H1 (cell line): Measurements from ENCODE around the gene MUC5B. TPM values are rescaled to one million over a fixed set of nuclear protein-coding genes. Genes with fewer than 3 reads are reported as not detected.

Experiments used
- CTCF ChIA-PET: fragments of 300-600 bp; sonication (Branson Sonifier 250); formaldehyde crosslinking; loops from one replicate; lab custom pipeline; 2021; ENCODE audit not compliant: partially characterized antibody; lab: Charles Lee
- POLR2A ChIA-PET: fragments of 300-600 bp; sonication (Branson Sonifier 250); formaldehyde crosslinking; loops from one replicate; lab custom pipeline; 2021; ENCODE audit warnings: inconsistent platforms; ENCODE audit not compliant: partially characterized antibody; lab: Charles Lee
- DNase-seq, 2 experiments: peaks; one replicate each; pipeline versions ENCODE4 v3.0.0 to v3.0.0-alpha.2; 2010 to 2022; ENCODE audit warnings: low spot score in 2 of 2, low read depth in 1 of 2, mixed read lengths in 1 of 2
- FAIRE-seq: peaks from 2 replicates; lab custom pipeline; 2011; peaks lifted over from hg19 to GRCh38; lab: Jason Lieb, UNC
- H2AFZ ChIP-seq: 2 replicates; pipeline ENCODE4 v1.8.1; 2012; ENCODE audit warnings: low read length, inconsistent platforms
- H2AK5ac ChIP-seq: 2 replicates; pipeline ENCODE4 v1.6.1; 2013; ENCODE audit warnings: low read depth, low read length
- H2BK120ac ChIP-seq: replicated peaks from 2 replicates; pipeline ENCODE3; 2013; ENCODE audit warnings: low read depth, low read length, inconsistent platforms
- H2BK12ac ChIP-seq: 2 replicates; pipeline ENCODE4 v1.6.1; 2013; ENCODE audit warnings: low read depth, low read length
- H2BK15ac ChIP-seq: 2 replicates; pipeline ENCODE4 v1.6.1; 2013; ENCODE audit warnings: low read length
- H2BK20ac ChIP-seq: 2 replicates; pipeline ENCODE4 v1.6.1; 2013; ENCODE audit warnings: low read length
- H2BK5ac ChIP-seq: 2 replicates; pipeline ENCODE4 v1.6.1; 2013; ENCODE audit warnings: low read depth, low read length
- H3K14ac ChIP-seq: 2 replicates; pipeline ENCODE4 v1.6.1; 2013; ENCODE audit warnings: inconsistent platforms; ENCODE audit not compliant: insufficient read length
- H3K18ac ChIP-seq: 2 replicates; pipeline ENCODE4 v1.6.1; 2013; ENCODE audit warnings: low read length; ENCODE audit errors: extremely low read depth
- H3K23ac ChIP-seq: 2 replicates; pipeline ENCODE4 v1.6.1; 2013; ENCODE audit warnings: inconsistent platforms; ENCODE audit not compliant: insufficient read length
- H3K23me2 ChIP-seq: 2 replicates; pipeline ENCODE4 v1.6.1; 2013; ENCODE audit warnings: low read depth, low read length
- H3K27ac ChIP-seq: 2 replicates; pipeline ENCODE4 v1.6.1; 2011; ENCODE audit warnings: low read depth, low read length, inconsistent platforms
- H3K27me3 ChIP-seq, 4 experiments: replicated peaks in 1 of 4; 1 replicate in 1 of 4; 2 replicates in 3 of 4; pipeline versions ENCODE4 v1.6.1 to v1.8.1; 2011 to 2013; ENCODE audit warnings: low read length in 3 of 4, mild to moderate bottlenecking in 3 of 4, inconsistent platforms in 2 of 4, mixed read lengths in 2 of 4, moderate library complexity in 1 of 4; ENCODE audit not compliant: control insufficient read depth in 3 of 4, insufficient read depth in 3 of 4; ENCODE audit errors: extremely low read depth in 1 of 4
- H3K36me3 ChIP-seq, 4 experiments: 2 replicates each; pipeline versions ENCODE4 v1.6.1 to v1.8.1; 2011 to 2013; ENCODE audit warnings: mild to moderate bottlenecking in 4 of 4, low read length in 3 of 4, moderate library complexity in 2 of 4, control low read depth in 1 of 4, inconsistent platforms in 1 of 4; ENCODE audit not compliant: insufficient read depth in 4 of 4, control insufficient read depth in 2 of 4
- H3K4ac ChIP-seq: replicated peaks from 2 replicates; pipeline ENCODE3; 2013; ENCODE audit warnings: low read length, low read depth, mixed read lengths, inconsistent platforms; ENCODE audit not compliant: insufficient read length
- H3K4me1 ChIP-seq, 4 experiments: replicated peaks in 1 of 4; 1 replicate in 1 of 4; 2 replicates in 3 of 4; pipeline versions ENCODE4 v1.6.1 to v1.8.1; 2011 to 2013; ENCODE audit warnings: low read length in 3 of 4, inconsistent platforms in 2 of 4, mixed read lengths in 1 of 4; ENCODE audit not compliant: insufficient read depth in 4 of 4, control insufficient read depth in 3 of 4
- H3K4me2 ChIP-seq, 2 experiments: 2 replicates each; pipeline versions ENCODE4 v1.6.1 to v1.8.1; 2011 to 2013; ENCODE audit warnings: low read depth in 2 of 2, low read length in 2 of 2, control low read depth in 1 of 2, inconsistent platforms in 1 of 2, mild to moderate bottlenecking in 1 of 2; ENCODE audit not compliant: insufficient read depth in 1 of 2
- H3K4me3 ChIP-seq, 4 experiments: fragments of 200-600, 300-600 bp in 1 of 4; sonication (generic), shearing (Covaris generic), sonication (Bioruptor Twin) in 1 of 4; 2 replicates each; pipeline versions ENCODE4 v1.5.1 to v1.8.1; 2011 to 2016; ENCODE audit warnings: low read length in 4 of 4, low read depth in 3 of 4, control low read depth in 2 of 4, inconsistent platforms in 2 of 4, mild to moderate bottlenecking in 2 of 4, mixed read lengths in 1 of 4, moderate library complexity in 1 of 4; ENCODE audit not compliant: insufficient read depth in 2 of 4; ENCODE audit errors: extremely low read depth in 1 of 4
- H3K56ac ChIP-seq: replicated peaks from 2 replicates; pipeline ENCODE3; 2013; ENCODE audit warnings: low read depth, mild to moderate bottlenecking, mixed read lengths, low read length, inconsistent platforms; ENCODE audit not compliant: insufficient read length
- H3K79me1 ChIP-seq: 2 replicates; pipeline ENCODE4 v1.6.1; 2013; ENCODE audit warnings: low read depth, low read length, control low read depth
- H3K79me2 ChIP-seq, 2 experiments: 2 replicates each; pipeline versions ENCODE4 v1.6.1 to v1.8.1; 2012 to 2013; ENCODE audit warnings: low read length in 2 of 2, mild to moderate bottlenecking in 2 of 2, inconsistent platforms in 1 of 2; ENCODE audit not compliant: insufficient read depth in 2 of 2, control insufficient read depth in 1 of 2
- H3K9ac ChIP-seq, 4 experiments: replicated peaks in 1 of 4; 1 replicate in 1 of 4; 2 replicates in 3 of 4; pipeline versions ENCODE4 v1.6.1 to v1.8.1; 2011 to 2013; ENCODE audit warnings: low read depth in 3 of 4, low read length in 3 of 4, control low read depth in 2 of 4, mild to moderate bottlenecking in 2 of 4, moderate library complexity in 2 of 4, inconsistent platforms in 1 of 4; ENCODE audit errors: extremely low read depth in 1 of 4
- H3K9me3 ChIP-seq, 2 experiments: 2 replicates each; pipeline versions ENCODE4 v1.6.1 to v1.8.1; 2012 to 2013; ENCODE audit warnings: mild to moderate bottlenecking in 2 of 2, moderate library complexity in 2 of 2, control low read depth in 1 of 2, inconsistent platforms in 1 of 2, low read depth in 1 of 2, low read length in 1 of 2, mixed read lengths in 1 of 2; ENCODE audit not compliant: insufficient read depth in 2 of 2
- H4K20me1 ChIP-seq, 2 experiments: replicated peaks in 1 of 2; 2 replicates each; pipeline versions ENCODE3 to v1.8.1; 2011 to 2013; ENCODE audit warnings: inconsistent platforms in 2 of 2, low read length in 2 of 2, mild to moderate bottlenecking in 1 of 2; ENCODE audit not compliant: insufficient read depth in 2 of 2, control insufficient read depth in 1 of 2
- H4K5ac ChIP-seq: 2 replicates; pipeline ENCODE4 v1.6.1; 2013; ENCODE audit warnings: low read length, low read depth, mixed read lengths, inconsistent platforms; ENCODE audit not compliant: insufficient read length
- H4K8ac ChIP-seq: 2 replicates; pipeline ENCODE4 v1.8.0; 2013; ENCODE audit warnings: mild to moderate bottlenecking, moderate library complexity, low read length, inconsistent platforms; ENCODE audit not compliant: insufficient read depth; ENCODE audit errors: extremely low read depth
- H4K91ac ChIP-seq: replicated peaks from 2 replicates; pipeline ENCODE3; 2013; ENCODE audit warnings: low read length, mixed read lengths, inconsistent platforms; ENCODE audit not compliant: insufficient read length
- BACH1 ChIP-seq: IDR thresholded peaks from 2 replicates; pipeline ENCODE4 v1.6.1; 2012; ENCODE audit warnings: low read length, improper control_type of control experiment
- CBX8 ChIP-seq: fragments of 300-800, 300-1000 bp; sonication (generic); IDR thresholded peaks from 2 replicates; pipeline ENCODE4 v1.7.1; 2016; ENCODE audit warnings: low read depth, low read length, borderline replicate concordance
- GABPA ChIP-seq: IDR thresholded peaks from 2 replicates; pipeline ENCODE4 v1.6.1; 2011; ENCODE audit warnings: mild to moderate bottlenecking, low read length, moderate library complexity, borderline replicate concordance; ENCODE audit not compliant: insufficient read depth
- KDM4A ChIP-seq: IDR thresholded peaks from one replicate; pipeline ENCODE4 v1.7.1; 2012; ENCODE audit warnings: low read depth, mild to moderate bottlenecking, moderate library complexity, low read length, inconsistent platforms; ENCODE audit not compliant: severe bottlenecking
- PHF8 ChIP-seq: fragments of 200-600 bp; sonication (generic); conservative IDR thresholded peaks from 2 replicates; pipeline ENCODE4 v1.7.1; 2012; ENCODE audit warnings: low read depth, mild to moderate bottlenecking, inconsistent platforms, low read length, moderate library complexity
- SP4 ChIP-seq: IDR thresholded peaks from 2 replicates; pipeline ENCODE4 v1.6.1; 2012; ENCODE audit warnings: low read length, inconsistent platforms
- TBP ChIP-seq: IDR thresholded peaks from 2 replicates; pipeline ENCODE4 v1.6.1; 2011; ENCODE audit warnings: low read depth, low read length, improper control_type of control experiment
- WGBS, 2 experiments: shearing (Covaris generic) in 1 of 2; methylation state at CpG; one replicate each; pipeline versions ENCODE4 v1.1.6 to v1.1.7; 2013 to 2015; ENCODE audit warnings: low lambda C conversion rate in 2 of 2, mixed read lengths in 2 of 2, inconsistent platforms in 1 of 2, low coverage in 1 of 2, missing lambda C conversion rate in 1 of 2; ENCODE audit not compliant: insufficient replicate concordance in 2 of 2, insufficient coverage in 1 of 2, insufficient read length in 1 of 2; ENCODE audit errors: extremely low coverage in 1 of 2, missing lambda C conversion rate in 1 of 2; 5-methylcytosine and 5-hydroxymethylcytosine counted together
- polyA plus RNA-seq, 7 experiments: library from polyadenylated mRNA; depleted of rRNA in 3 of 7; stranded (reverse) in 5 of 7; unstranded in 2 of 7; fragments of >200 nt in 5 of 7; fragments of 200-250 nt in 2 of 7; gene quantifications; 1 replicate in 5 of 7; 2 replicates in 1 of 7; 4 replicates in 1 of 7; pipeline versions ENCODE4 v1.2.1 to v1.2.3, GENCODE V29; 2011 to 2013; ENCODE audit warnings: missing spikeins in 2 of 7, mixed read lengths in 2 of 7
- total RNA-seq: library from RNA; stranded (reverse); fragmentation: NEBNext Ultra II Directional; extraction: Animal tissue kit (Norgen Biotek cat#: 25700); gene quantifications from 2 replicates; pipeline ENCODE4 v1.2.1, GENCODE V29; 2021
- TF ChIP-seq, protein P1 (sequence below): IDR thresholded peaks from 2 replicates; pipeline ENCODE4 v1.6.1; 2012; ENCODE audit warnings: low read length, inconsistent platforms
- TF ChIP-seq, protein P2 (sequence below), 3 experiments: IDR thresholded peaks; 1 replicate in 2 of 3; 2 replicates in 1 of 3; pipeline versions ENCODE4 v1.5.1 to v1.6.1; 2011; ENCODE audit warnings: low read length in 3 of 3, mild to moderate bottlenecking in 3 of 3, inconsistent platforms in 2 of 3, low read depth in 1 of 3, moderate library complexity in 1 of 3; ENCODE audit not compliant: insufficient read depth in 1 of 3; ENCODE audit errors: control extremely low read depth in 1 of 3

Gene MUC5B
- total and polyA plus RNA-seq, 2 of the 8 experiments (the other 6 are each of a cell fraction or from before 2014, with no cell fraction given), result 0.02 to 0.03 TPM

DNA sequence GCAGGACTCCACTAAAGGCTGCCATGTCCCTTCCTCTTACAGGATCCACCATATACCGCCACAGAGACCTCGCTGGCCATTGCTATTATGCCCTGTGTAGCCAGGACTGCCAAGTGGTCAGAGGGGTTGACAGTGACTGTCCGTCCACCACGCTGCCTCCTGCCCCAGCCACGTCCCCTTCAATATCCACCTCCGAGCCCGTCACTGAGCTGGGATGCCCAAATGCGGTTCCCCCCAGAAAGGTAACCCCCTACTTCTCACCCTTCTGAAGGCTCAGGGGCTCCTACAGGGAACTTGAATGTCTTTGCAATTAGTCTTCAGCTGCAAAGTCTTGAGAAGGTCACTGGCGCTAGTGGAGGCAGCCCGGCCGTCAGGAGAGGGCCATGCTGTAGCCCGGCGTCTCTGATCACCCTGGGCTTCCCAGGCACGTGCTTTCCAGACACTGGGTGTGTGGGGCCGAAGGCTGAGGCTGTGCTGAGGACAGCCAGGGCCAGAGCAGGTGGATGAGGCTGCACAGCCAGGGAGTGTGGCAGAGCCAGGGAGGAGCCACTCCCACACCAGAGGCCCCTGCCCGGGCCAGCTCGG is 30.0 kb upstream of the MUC5B start:
- Histone ChIP-seq H3K18ac (no peak overlapping the region), H3K4me2 (no peak overlapping the region), H3K4me3 (no peak overlapping the region), H4K20me1 (no peaks in the 10 kb centered on the region), H2BK12ac (no peak overlapping the region), H4K91ac (no peak overlapping the region), H2BK20ac (no peak overlapping the region), H3K9ac (no peak overlapping the region), H2AFZ (no peak overlapping the region), H2AK5ac (no peak overlapping the region), H4K8ac (no peak overlapping the region), H3K36me3 (no peaks in the 10 kb centered on the region), H2BK15ac (no peak overlapping the region), H2BK5ac (no peak overlapping the region), H3K4ac (no peak overlapping the region), H3K14ac (no peak overlapping the region), H3K9me3 (peaks cover 13 to 40% of the 10 kb centered on the region in 2 experiments; a peak in 3 of 4 replicates), H3K56ac (no peak overlapping the region), H3K79me1 (no peaks in the 10 kb centered on the region), H3K4me1 (no peaks in the 10 kb centered on the region), H3K27ac (no peak overlapping the region), H4K5ac (no peak overlapping the region), H3K23ac (no peak overlapping the region), H3K23me2 (peaks cover 4% of the 10 kb centered on the region; the same call in 1 of the 2 replicates), H3K27me3 (no peaks in the 10 kb centered on the region), H3K79me2 (no peaks in the 10 kb centered on the region), H2BK120ac (no peak overlapping the region)
- WGBS, 2 experiments, result 95% methylated on average over 15 of the region's 17 CpGs; no CpG with 5 or more reads in 1 of the 2 experiments
- DNase-seq (no peak), FAIRE-seq (no peak)
- ChIA-PET CTCF (no interaction called here), POLR2A (no interaction called here)
- no peak for TF ChIP-seq GABPA
- no peak for TF ChIP-seq KDM4A
- TF ChIP-seq SP4, result no peak
- TF ChIP-seq, protein P1, sequence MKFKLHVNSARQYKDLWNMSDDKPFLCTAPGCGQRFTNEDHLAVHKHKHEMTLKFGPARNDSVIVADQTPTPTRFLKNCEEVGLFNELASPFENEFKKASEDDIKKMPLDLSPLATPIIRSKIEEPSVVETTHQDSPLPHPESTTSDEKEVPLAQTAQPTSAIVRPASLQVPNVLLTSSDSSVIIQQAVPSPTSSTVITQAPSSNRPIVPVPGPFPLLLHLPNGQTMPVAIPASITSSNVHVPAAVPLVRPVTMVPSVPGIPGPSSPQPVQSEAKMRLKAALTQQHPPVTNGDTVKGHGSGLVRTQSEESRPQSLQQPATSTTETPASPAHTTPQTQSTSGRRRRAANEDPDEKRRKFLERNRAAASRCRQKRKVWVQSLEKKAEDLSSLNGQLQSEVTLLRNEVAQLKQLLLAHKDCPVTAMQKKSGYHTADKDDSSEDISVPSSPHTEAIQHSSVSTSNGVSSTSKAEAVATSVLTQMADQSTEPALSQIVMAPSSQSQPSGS, result no peak
- no peak for TF ChIP-seq PHF8
- TF ChIP-seq BACH1, result no peak
- TF ChIP-seq CBX8, result no peak
- no peak for TF ChIP-seq TBP
- TF ChIP-seq, protein P2, sequence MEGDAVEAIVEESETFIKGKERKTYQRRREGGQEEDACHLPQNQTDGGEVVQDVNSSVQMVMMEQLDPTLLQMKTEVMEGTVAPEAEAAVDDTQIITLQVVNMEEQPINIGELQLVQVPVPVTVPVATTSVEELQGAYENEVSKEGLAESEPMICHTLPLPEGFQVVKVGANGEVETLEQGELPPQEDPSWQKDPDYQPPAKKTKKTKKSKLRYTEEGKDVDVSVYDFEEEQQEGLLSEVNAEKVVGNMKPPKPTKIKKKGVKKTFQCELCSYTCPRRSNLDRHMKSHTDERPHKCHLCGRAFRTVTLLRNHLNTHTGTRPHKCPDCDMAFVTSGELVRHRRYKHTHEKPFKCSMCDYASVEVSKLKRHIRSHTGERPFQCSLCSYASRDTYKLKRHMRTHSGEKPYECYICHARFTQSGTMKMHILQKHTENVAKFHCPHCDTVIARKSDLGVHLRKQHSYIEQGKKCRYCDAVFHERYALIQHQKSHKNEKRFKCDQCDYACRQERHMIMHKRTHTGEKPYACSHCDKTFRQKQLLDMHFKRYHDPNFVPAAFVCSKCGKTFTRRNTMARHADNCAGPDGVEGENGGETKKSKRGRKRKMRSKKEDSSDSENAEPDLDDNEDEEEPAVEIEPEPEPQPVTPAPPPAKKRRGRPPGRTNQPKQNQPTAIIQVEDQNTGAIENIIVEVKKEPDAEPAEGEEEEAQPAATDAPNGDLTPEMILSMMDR (IDR thresholded peaks at IDR 0.05; ENCODE audit: control extremely low read depth in 1 of 3, insufficient read depth in 1 of 3, low read depth in 1 of 3, low read length in 3 of 3), result no peak
